ENCODE results near the gene SH3PXD2B. TPM values are rescaled to one million over a fixed set of nuclear protein-coding genes. Genes with fewer than 3 reads are reported as not detected.

The SH3PXD2B gene
- total and polyA plus RNA-seq, 2 of the 13 experiments (the other 11 are each of a cell fraction or from before 2014, with no cell fraction given): 3.4 to 4.6 TPM

DNA sequence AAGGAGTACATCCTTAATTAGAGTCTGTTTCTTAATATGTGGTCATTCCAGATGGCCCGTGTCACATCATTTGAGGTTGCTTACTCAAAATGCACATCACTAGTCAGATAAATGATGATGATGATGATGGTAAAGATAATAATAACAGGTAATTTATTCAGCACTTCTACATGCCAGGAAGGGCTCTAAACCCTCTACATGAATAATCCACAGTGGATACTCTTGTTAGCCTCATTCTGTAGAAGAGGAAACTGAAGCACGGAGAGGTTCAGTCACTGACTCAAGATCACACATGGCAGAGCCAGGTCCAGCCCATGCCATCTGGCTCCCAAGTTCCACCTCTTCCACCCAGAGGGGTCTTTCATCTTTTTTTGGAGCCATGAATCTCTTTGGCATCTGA lies 11.7 kb downstream of the SH3PXD2B start (continued):
- TF ChIP-seq, protein P1, sequence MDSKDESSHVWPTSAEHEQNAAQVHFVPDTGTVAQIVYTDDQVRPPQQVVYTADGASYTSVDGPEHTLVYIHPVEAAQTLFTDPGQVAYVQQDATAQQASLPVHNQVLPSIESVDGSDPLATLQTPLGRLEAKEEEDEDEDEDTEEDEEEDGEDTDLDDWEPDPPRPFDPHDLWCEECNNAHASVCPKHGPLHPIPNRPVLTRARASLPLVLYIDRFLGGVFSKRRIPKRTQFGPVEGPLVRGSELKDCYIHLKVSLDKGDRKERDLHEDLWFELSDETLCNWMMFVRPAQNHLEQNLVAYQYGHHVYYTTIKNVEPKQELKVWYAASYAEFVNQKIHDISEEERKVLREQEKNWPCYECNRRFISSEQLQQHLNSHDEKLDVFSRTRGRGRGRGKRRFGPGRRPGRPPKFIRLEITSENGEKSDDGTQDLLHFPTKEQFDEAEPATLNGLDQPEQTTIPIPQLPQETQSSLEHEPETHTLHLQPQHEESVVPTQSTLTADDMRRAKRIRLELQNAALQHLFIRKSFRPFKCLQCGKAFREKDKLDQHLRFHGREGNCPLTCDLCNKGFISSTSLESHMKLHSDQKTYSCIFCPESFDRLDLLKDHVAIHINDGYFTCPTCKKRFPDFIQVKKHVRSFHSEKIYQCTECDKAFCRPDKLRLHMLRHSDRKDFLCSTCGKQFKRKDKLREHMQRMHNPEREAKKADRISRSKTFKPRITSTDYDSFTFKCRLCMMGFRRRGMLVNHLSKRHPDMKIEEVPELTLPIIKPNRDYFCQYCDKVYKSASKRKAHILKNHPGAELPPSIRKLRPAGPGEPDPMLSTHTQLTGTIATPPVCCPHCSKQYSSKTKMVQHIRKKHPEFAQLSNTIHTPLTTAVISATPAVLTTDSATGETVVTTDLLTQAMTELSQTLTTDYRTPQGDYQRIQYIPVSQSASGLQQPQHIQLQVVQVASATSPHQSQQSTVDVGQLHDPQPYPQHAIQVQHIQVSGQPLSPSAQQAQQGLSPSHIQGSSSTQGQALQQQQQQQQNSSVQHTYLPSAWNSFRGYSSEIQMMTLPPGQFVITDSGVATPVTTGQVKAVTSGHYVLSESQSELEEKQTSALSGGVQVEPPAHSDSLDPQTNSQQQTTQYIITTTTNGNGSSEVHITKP (CRISPR knock-in tag; IDR thresholded peaks at IDR 0.05; ENCODE audit: low read depth): no peak
- TF ChIP-seq ZNF530 (CRISPR knock-in tag; IDR thresholded peaks at IDR 0.05; ENCODE audit: low read depth) (no peak), ATF1 (CRISPR knock-in tag; IDR thresholded peaks at IDR 0.05) (no peak), ZNF570 (CRISPR knock-in tag; IDR thresholded peaks at IDR 0.05; ENCODE audit: borderline replicate concordance) (no peak), ATRX (CRISPR knock-in tag; IDR thresholded peaks at IDR 0.05; ENCODE audit: borderline replicate concordance) (no peak)

DNA sequence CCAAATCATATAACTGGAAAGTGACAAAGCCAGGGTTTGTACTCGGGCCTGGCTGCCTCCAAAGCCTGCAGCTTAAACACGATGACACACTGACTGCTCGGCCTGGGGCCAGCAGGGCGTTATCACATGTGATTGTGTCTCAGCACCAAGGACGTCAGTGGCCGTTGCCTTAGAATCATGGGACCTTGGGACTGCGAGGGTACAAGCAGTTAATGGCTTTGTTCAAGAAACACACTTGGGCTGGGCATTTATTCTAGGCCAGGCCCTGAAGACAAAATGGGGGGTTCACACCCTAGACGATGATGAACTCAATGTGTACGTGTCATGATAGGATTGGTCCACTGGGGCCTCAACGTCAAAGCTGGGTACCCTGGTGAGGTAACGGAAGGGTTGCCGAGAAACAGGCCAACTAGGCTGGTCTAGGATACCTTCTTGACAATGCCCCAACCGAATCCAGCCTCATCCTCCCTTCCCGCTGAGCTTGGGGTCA lies 13.0 kb downstream of the SH3PXD2B start:
- CTCF ChIA-PET (ENCODE audit: low intra/inter-chr PET ratio, low total read pairs): no interaction called here
- TF ChIP-seq, protein P2, sequence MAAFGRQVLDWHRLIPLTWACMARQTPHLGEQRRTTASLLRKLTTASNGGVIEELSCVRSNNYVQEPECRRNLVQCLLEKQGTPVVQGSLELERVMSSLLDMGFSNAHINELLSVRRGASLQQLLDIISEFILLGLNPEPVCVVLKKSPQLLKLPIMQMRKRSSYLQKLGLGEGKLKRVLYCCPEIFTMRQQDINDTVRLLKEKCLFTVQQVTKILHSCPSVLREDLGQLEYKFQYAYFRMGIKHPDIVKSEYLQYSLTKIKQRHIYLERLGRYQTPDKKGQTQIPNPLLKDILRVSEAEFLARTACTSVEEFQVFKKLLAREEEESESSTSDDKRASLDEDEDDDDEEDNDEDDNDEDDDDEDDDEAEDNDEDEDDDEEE (CRISPR knock-in tag; IDR thresholded peaks at IDR 0.05): no peak
- no peak for TF ChIP-seq ZNF101 (CRISPR knock-in tag; IDR thresholded peaks at IDR 0.05; ENCODE audit: borderline replicate concordance, low read depth)
- TF ChIP-seq, protein P3, sequence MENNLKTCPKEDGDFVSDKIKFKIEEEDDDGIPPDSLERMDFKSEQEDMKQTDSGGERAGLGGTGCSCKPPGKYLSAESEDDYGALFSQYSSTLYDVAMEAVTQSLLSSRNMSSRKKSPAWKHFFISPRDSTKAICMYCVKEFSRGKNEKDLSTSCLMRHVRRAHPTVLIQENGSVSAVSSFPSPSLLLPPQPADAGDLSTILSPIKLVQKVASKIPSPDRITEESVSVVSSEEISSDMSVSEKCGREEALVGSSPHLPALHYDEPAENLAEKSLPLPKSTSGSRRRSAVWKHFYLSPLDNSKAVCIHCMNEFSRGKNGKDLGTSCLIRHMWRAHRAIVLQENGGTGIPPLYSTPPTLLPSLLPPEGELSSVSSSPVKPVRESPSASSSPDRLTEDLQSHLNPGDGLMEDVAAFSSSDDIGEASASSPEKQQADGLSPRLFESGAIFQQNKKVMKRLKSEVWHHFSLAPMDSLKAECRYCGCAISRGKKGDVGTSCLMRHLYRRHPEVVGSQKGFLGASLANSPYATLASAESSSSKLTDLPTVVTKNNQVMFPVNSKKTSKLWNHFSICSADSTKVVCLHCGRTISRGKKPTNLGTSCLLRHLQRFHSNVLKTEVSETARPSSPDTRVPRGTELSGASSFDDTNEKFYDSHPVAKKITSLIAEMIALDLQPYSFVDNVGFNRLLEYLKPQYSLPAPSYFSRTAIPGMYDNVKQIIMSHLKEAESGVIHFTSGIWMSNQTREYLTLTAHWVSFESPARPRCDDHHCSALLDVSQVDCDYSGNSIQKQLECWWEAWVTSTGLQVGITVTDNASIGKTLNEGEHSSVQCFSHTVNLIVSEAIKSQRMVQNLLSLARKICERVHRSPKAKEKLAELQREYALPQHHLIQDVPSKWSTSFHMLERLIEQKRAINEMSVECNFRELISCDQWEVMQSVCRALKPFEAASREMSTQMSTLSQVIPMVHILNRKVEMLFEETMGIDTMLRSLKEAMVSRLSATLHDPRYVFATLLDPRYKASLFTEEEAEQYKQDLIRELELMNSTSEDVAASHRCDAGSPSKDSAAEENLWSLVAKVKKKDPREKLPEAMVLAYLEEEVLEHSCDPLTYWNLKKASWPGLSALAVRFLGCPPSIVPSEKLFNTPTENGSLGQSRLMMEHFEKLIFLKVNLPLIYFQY (CRISPR knock-in tag; IDR thresholded peaks at IDR 0.05; ENCODE audit: borderline replicate concordance): no peak
- TF ChIP-seq, protein P4, sequence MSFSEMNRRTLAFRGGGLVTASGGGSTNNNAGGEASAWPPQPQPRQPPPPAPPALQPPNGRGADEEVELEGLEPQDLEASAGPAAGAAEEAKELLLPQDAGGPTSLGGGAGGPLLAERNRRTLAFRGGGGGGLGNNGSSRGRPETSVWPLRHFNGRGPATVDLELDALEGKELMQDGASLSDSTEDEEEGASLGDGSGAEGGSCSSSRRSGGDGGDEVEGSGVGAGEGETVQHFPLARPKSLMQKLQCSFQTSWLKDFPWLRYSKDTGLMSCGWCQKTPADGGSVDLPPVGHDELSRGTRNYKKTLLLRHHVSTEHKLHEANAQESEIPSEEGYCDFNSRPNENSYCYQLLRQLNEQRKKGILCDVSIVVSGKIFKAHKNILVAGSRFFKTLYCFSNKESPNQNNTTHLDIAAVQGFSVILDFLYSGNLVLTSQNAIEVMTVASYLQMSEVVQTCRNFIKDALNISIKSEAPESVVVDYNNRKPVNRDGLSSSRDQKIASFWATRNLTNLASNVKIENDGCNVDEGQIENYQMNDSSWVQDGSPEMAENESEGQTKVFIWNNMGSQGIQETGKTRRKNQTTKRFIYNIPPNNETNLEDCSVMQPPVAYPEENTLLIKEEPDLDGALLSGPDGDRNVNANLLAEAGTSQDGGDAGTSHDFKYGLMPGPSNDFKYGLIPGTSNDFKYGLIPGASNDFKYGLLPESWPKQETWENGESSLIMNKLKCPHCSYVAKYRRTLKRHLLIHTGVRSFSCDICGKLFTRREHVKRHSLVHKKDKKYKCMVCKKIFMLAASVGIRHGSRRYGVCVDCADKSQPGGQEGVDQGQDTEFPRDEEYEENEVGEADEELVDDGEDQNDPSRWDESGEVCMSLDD (CRISPR knock-in tag; IDR thresholded peaks at IDR 0.05; ENCODE audit: borderline replicate concordance): no peak
- no peak for TF ChIP-seq SIX1 (CRISPR knock-in tag; IDR thresholded peaks at IDR 0.05; ENCODE audit: borderline replicate concordance)
- no peak for TF ChIP-seq TBL1XR1 (IDR thresholded peaks at IDR 0.05; ENCODE audit: borderline replicate concordance, low read length, partially characterized antibody)

More for the DNA sequence above, 13.0 kb downstream of the SH3PXD2B start:
- Histone ChIP-seq H3K79me2 (ENCODE audit: insufficient read depth, low read length) (no peaks in the 10 kb centered on the region), H4K20me1 (ENCODE audit: insufficient read depth, low read length) (0 out of 2 replicates have a peak, but pooled peaks cover 2% of the 10 kb centered on the region), H3K4me3 (replicated peaks in 1 of 3; ENCODE audit: insufficient read depth in 1 of 3, low read depth in 2 of 3, low read length in 3 of 3) (no peak overlapping the region), H3K27ac (ENCODE audit: extremely low read length, insufficient read depth, low read length) (no peak overlapping the region), H3K9me3 (ENCODE audit: low read length) (no peaks in the 10 kb centered on the region), H3K4me2 (ENCODE audit: low read depth, low read length) (no peak overlapping the region), H3K27me3 (ENCODE audit: control insufficient read depth in 1 of 2, insufficient read depth in 2 of 2, low read length in 2 of 2) (no peaks in the 10 kb centered on the region), H2AFZ (ENCODE audit: low read length) (no peak overlapping the region), H3K4me1 (ENCODE audit: insufficient read depth, low read length) (peaks cover 16% of the 10 kb centered on the region), H3K9ac (ENCODE audit: insufficient read depth, low read depth, low read length) (no peak overlapping the region), H3K36me3 (replicated peaks in 1 of 2; ENCODE audit: control insufficient read depth in 1 of 2, insufficient read depth in 2 of 2, low read length in 2 of 2) (no peaks in the 10 kb centered on the region)
- FAIRE-seq: no peak
- BruUV-seq (replicated peaks): no TSS peak
- WGBS (ENCODE audit: low lambda C conversion rate): 85% methylated on average over 14 of the region's 14 CpGs
- DNase-seq (ENCODE audit: low spot score): no peak
- in situ Hi-C loops (cut with HindIII; ENCODE audit: extremely low pct_ligation_motif_present, low pct_unique_long_range_greater_than_20kb): no loop called here
- POLR2A ChIA-PET: no interaction called here
- intact Hi-C loops (cut with micrococcal nuclease; ENCODE audit: unreplicated experiment): no loop called here
- no peak for ATAC-seq
